H1 (cell line): ENCODE data around the gene HMCN1. TPM values are rescaled to one million over a fixed set of nuclear protein-coding genes. Genes with fewer than 3 reads are reported as not detected.

ENCODE experiments used
- CTCF ChIA-PET: fragments of 300-600 bp; sonication (Branson Sonifier 250); formaldehyde crosslinking; loops from one replicate; lab custom pipeline; 2021; ENCODE audit not compliant: partially characterized antibody; lab: Charles Lee
- POLR2A ChIA-PET: fragments of 300-600 bp; sonication (Branson Sonifier 250); formaldehyde crosslinking; loops from one replicate; lab custom pipeline; 2021; ENCODE audit warnings: inconsistent platforms; ENCODE audit not compliant: partially characterized antibody; lab: Charles Lee
- DNase-seq, 2 experiments: peaks; one replicate each; pipeline versions ENCODE4 v3.0.0 to v3.0.0-alpha.2; 2010 to 2022; ENCODE audit warnings: low spot score in 2 of 2, low read depth in 1 of 2, mixed read lengths in 1 of 2
- FAIRE-seq: peaks from 2 replicates; lab custom pipeline; 2011; peaks lifted over from hg19 to GRCh38; lab: Jason Lieb, UNC
- H2AFZ ChIP-seq: 2 replicates; pipeline ENCODE4 v1.8.1; 2012; ENCODE audit warnings: low read length, inconsistent platforms
- H2AK5ac ChIP-seq: 2 replicates; pipeline ENCODE4 v1.6.1; 2013; ENCODE audit warnings: low read depth, low read length
- H2BK120ac ChIP-seq: replicated peaks from 2 replicates; pipeline ENCODE3; 2013; ENCODE audit warnings: low read depth, low read length, inconsistent platforms
- H2BK12ac ChIP-seq: 2 replicates; pipeline ENCODE4 v1.6.1; 2013; ENCODE audit warnings: low read depth, low read length
- H2BK15ac ChIP-seq: 2 replicates; pipeline ENCODE4 v1.6.1; 2013; ENCODE audit warnings: low read length
- H2BK20ac ChIP-seq: 2 replicates; pipeline ENCODE4 v1.6.1; 2013; ENCODE audit warnings: low read length
- H2BK5ac ChIP-seq: 2 replicates; pipeline ENCODE4 v1.6.1; 2013; ENCODE audit warnings: low read depth, low read length
- H3K14ac ChIP-seq: 2 replicates; pipeline ENCODE4 v1.6.1; 2013; ENCODE audit warnings: inconsistent platforms; ENCODE audit not compliant: insufficient read length
- H3K18ac ChIP-seq: 2 replicates; pipeline ENCODE4 v1.6.1; 2013; ENCODE audit warnings: low read length; ENCODE audit errors: extremely low read depth
- H3K23ac ChIP-seq: 2 replicates; pipeline ENCODE4 v1.6.1; 2013; ENCODE audit warnings: inconsistent platforms; ENCODE audit not compliant: insufficient read length
- H3K23me2 ChIP-seq: 2 replicates; pipeline ENCODE4 v1.6.1; 2013; ENCODE audit warnings: low read depth, low read length
- H3K27ac ChIP-seq: 2 replicates; pipeline ENCODE4 v1.6.1; 2011; ENCODE audit warnings: low read depth, low read length, inconsistent platforms
- H3K27me3 ChIP-seq, 4 experiments: replicated peaks in 1 of 4; 1 replicate in 1 of 4; 2 replicates in 3 of 4; pipeline versions ENCODE4 v1.6.1 to v1.8.1; 2011 to 2013; ENCODE audit warnings: low read length in 3 of 4, mild to moderate bottlenecking in 3 of 4, inconsistent platforms in 2 of 4, mixed read lengths in 2 of 4, moderate library complexity in 1 of 4; ENCODE audit not compliant: control insufficient read depth in 3 of 4, insufficient read depth in 3 of 4; ENCODE audit errors: extremely low read depth in 1 of 4
- H3K36me3 ChIP-seq, 4 experiments: 2 replicates each; pipeline versions ENCODE4 v1.6.1 to v1.8.1; 2011 to 2013; ENCODE audit warnings: mild to moderate bottlenecking in 4 of 4, low read length in 3 of 4, moderate library complexity in 2 of 4, control low read depth in 1 of 4, inconsistent platforms in 1 of 4; ENCODE audit not compliant: insufficient read depth in 4 of 4, control insufficient read depth in 2 of 4
- H3K4ac ChIP-seq: replicated peaks from 2 replicates; pipeline ENCODE3; 2013; ENCODE audit warnings: low read length, low read depth, mixed read lengths, inconsistent platforms; ENCODE audit not compliant: insufficient read length
- H3K4me1 ChIP-seq, 4 experiments: replicated peaks in 1 of 4; 1 replicate in 1 of 4; 2 replicates in 3 of 4; pipeline versions ENCODE4 v1.6.1 to v1.8.1; 2011 to 2013; ENCODE audit warnings: low read length in 3 of 4, inconsistent platforms in 2 of 4, mixed read lengths in 1 of 4; ENCODE audit not compliant: insufficient read depth in 4 of 4, control insufficient read depth in 3 of 4
- H3K4me2 ChIP-seq, 2 experiments: 2 replicates each; pipeline versions ENCODE4 v1.6.1 to v1.8.1; 2011 to 2013; ENCODE audit warnings: low read depth in 2 of 2, low read length in 2 of 2, control low read depth in 1 of 2, inconsistent platforms in 1 of 2, mild to moderate bottlenecking in 1 of 2; ENCODE audit not compliant: insufficient read depth in 1 of 2
- H3K4me3 ChIP-seq, 4 experiments: fragments of 200-600, 300-600 bp in 1 of 4; sonication (generic), shearing (Covaris generic), sonication (Bioruptor Twin) in 1 of 4; 2 replicates each; pipeline versions ENCODE4 v1.5.1 to v1.8.1; 2011 to 2016; ENCODE audit warnings: low read length in 4 of 4, low read depth in 3 of 4, control low read depth in 2 of 4, inconsistent platforms in 2 of 4, mild to moderate bottlenecking in 2 of 4, mixed read lengths in 1 of 4, moderate library complexity in 1 of 4; ENCODE audit not compliant: insufficient read depth in 2 of 4; ENCODE audit errors: extremely low read depth in 1 of 4
- H3K56ac ChIP-seq: replicated peaks from 2 replicates; pipeline ENCODE3; 2013; ENCODE audit warnings: low read depth, mild to moderate bottlenecking, mixed read lengths, low read length, inconsistent platforms; ENCODE audit not compliant: insufficient read length
- H3K79me1 ChIP-seq: 2 replicates; pipeline ENCODE4 v1.6.1; 2013; ENCODE audit warnings: low read depth, low read length, control low read depth
- H3K79me2 ChIP-seq, 2 experiments: 2 replicates each; pipeline versions ENCODE4 v1.6.1 to v1.8.1; 2012 to 2013; ENCODE audit warnings: low read length in 2 of 2, mild to moderate bottlenecking in 2 of 2, inconsistent platforms in 1 of 2; ENCODE audit not compliant: insufficient read depth in 2 of 2, control insufficient read depth in 1 of 2
- H3K9ac ChIP-seq, 4 experiments: replicated peaks in 1 of 4; 1 replicate in 1 of 4; 2 replicates in 3 of 4; pipeline versions ENCODE4 v1.6.1 to v1.8.1; 2011 to 2013; ENCODE audit warnings: low read depth in 3 of 4, low read length in 3 of 4, control low read depth in 2 of 4, mild to moderate bottlenecking in 2 of 4, moderate library complexity in 2 of 4, inconsistent platforms in 1 of 4; ENCODE audit errors: extremely low read depth in 1 of 4
- H3K9me3 ChIP-seq, 2 experiments: 2 replicates each; pipeline versions ENCODE4 v1.6.1 to v1.8.1; 2012 to 2013; ENCODE audit warnings: mild to moderate bottlenecking in 2 of 2, moderate library complexity in 2 of 2, control low read depth in 1 of 2, inconsistent platforms in 1 of 2, low read depth in 1 of 2, low read length in 1 of 2, mixed read lengths in 1 of 2; ENCODE audit not compliant: insufficient read depth in 2 of 2
- H4K20me1 ChIP-seq, 2 experiments: replicated peaks in 1 of 2; 2 replicates each; pipeline versions ENCODE3 to v1.8.1; 2011 to 2013; ENCODE audit warnings: inconsistent platforms in 2 of 2, low read length in 2 of 2, mild to moderate bottlenecking in 1 of 2; ENCODE audit not compliant: insufficient read depth in 2 of 2, control insufficient read depth in 1 of 2
- H4K5ac ChIP-seq: 2 replicates; pipeline ENCODE4 v1.6.1; 2013; ENCODE audit warnings: low read length, low read depth, mixed read lengths, inconsistent platforms; ENCODE audit not compliant: insufficient read length
- H4K8ac ChIP-seq: 2 replicates; pipeline ENCODE4 v1.8.0; 2013; ENCODE audit warnings: mild to moderate bottlenecking, moderate library complexity, low read length, inconsistent platforms; ENCODE audit not compliant: insufficient read depth; ENCODE audit errors: extremely low read depth
- H4K91ac ChIP-seq: replicated peaks from 2 replicates; pipeline ENCODE3; 2013; ENCODE audit warnings: low read length, mixed read lengths, inconsistent platforms; ENCODE audit not compliant: insufficient read length
- BCL11A ChIP-seq, 2 experiments: IDR thresholded peaks; one replicate each; pipeline ENCODE4 v1.6.1; 2011; ENCODE audit warnings: low read depth in 2 of 2, low read length in 2 of 2, mild to moderate bottlenecking in 2 of 2
- CBX8 ChIP-seq: fragments of 300-800, 300-1000 bp; sonication (generic); IDR thresholded peaks from 2 replicates; pipeline ENCODE4 v1.7.1; 2016; ENCODE audit warnings: low read depth, low read length, borderline replicate concordance
- EP300 ChIP-seq, 2 experiments: IDR thresholded peaks; 1 replicate in 1 of 2; 2 replicates in 1 of 2; pipeline ENCODE4 v1.6.1; 2011 to 2012; ENCODE audit warnings: low read depth in 2 of 2, low read length in 2 of 2, mild to moderate bottlenecking in 2 of 2, borderline replicate concordance in 1 of 2, inconsistent platforms in 1 of 2, moderate library complexity in 1 of 2
- RAD21 ChIP-seq, 2 experiments: IDR thresholded peaks in 1 of 2; conservative IDR thresholded peaks in 1 of 2; 2 replicates each; pipeline ENCODE4 v1.6.1; 2011; ENCODE audit warnings: low read depth in 2 of 2, low read length in 2 of 2, improper control_type of control experiment in 1 of 2, inconsistent platforms in 1 of 2, mild to moderate bottlenecking in 1 of 2, moderate library complexity in 1 of 2
- SP2 ChIP-seq: IDR thresholded peaks from 2 replicates; pipeline ENCODE4 v1.6.1; 2012; ENCODE audit warnings: mild to moderate bottlenecking, low read length, inconsistent platforms
- WGBS, 2 experiments: shearing (Covaris generic) in 1 of 2; methylation state at CpG; one replicate each; pipeline versions ENCODE4 v1.1.6 to v1.1.7; 2013 to 2015; ENCODE audit warnings: low lambda C conversion rate in 2 of 2, mixed read lengths in 2 of 2, inconsistent platforms in 1 of 2, low coverage in 1 of 2, missing lambda C conversion rate in 1 of 2; ENCODE audit not compliant: insufficient replicate concordance in 2 of 2, insufficient coverage in 1 of 2, insufficient read length in 1 of 2; ENCODE audit errors: extremely low coverage in 1 of 2, missing lambda C conversion rate in 1 of 2; 5-methylcytosine and 5-hydroxymethylcytosine counted together
- polyA plus RNA-seq, 7 experiments: library from polyadenylated mRNA; depleted of rRNA in 3 of 7; stranded (reverse) in 5 of 7; unstranded in 2 of 7; fragments of >200 nt in 5 of 7; fragments of 200-250 nt in 2 of 7; gene quantifications; 1 replicate in 5 of 7; 2 replicates in 1 of 7; 4 replicates in 1 of 7; pipeline versions ENCODE4 v1.2.1 to v1.2.3, GENCODE V29; 2011 to 2013; ENCODE audit warnings: missing spikeins in 2 of 7, mixed read lengths in 2 of 7
- total RNA-seq: library from RNA; stranded (reverse); fragmentation: NEBNext Ultra II Directional; extraction: Animal tissue kit (Norgen Biotek cat#: 25700); gene quantifications from 2 replicates; pipeline ENCODE4 v1.2.1, GENCODE V29; 2021

Gene HMCN1
- total and polyA plus RNA-seq, 2 of the 8 experiments (the other 6 are each of a cell fraction or from before 2014, with no cell fraction given): 13.8 to 14.6 TPM

- H3K14ac ChIP-seq: no peak overlapping the region
- H3K23me2 ChIP-seq: no peaks in the 10 kb centered on the region
- no peaks in the 10 kb centered on the region for H3K79me2 ChIP-seq
- ChIA-PET POLR2A (no interaction called here), CTCF (interaction anchor here (2.3 to 8.8 kb wide), 2 partner anchors 50 to 486 kb away, joined by 12 to 42 read pairs; no protein-coding TSS in a partner anchor)
- no peak overlapping the region for H3K23ac ChIP-seq
- peaks cover 0 to 7% (median 4%) of the 10 kb centered on the region in 4 experiments; a peak in 4 of 7 replicates for H3K4me1 ChIP-seq
- H3K9me3 ChIP-seq: no peaks in the 10 kb centered on the region
- H3K27me3 ChIP-seq: no peaks in the 10 kb centered on the region
- H3K18ac ChIP-seq: no peak overlapping the region
- no peaks in the 10 kb centered on the region for H3K79me1 ChIP-seq
- H2BK15ac ChIP-seq: no peak overlapping the region
- no peak overlapping the region for H3K56ac ChIP-seq
- no peak overlapping the region for H2BK20ac ChIP-seq
- no peak overlapping the region for H4K8ac ChIP-seq
- no peak for FAIRE-seq
- WGBS, 2 experiments: 77% methylated on average over 7 of the region's 7 CpGs; no CpG with 5 or more reads in 1 of the 2 experiments
- DNase-seq: no peak
- H3K4me3 ChIP-seq: no peak overlapping the region; a peak in 1 of 8 replicates
- no peak overlapping the region for H2AK5ac ChIP-seq
- no peak for TF ChIP-seq EP300 (IDR thresholded peaks at IDR 0.05; ENCODE audit: borderline replicate concordance in 1 of 2, low read depth in 2 of 2, low read length in 2 of 2)
- no peak for TF ChIP-seq BCL11A (IDR thresholded peaks at IDR 0.05; ENCODE audit: low read depth in 2 of 2, low read length in 2 of 2)
- TF ChIP-seq RAD21 (IDR thresholded peaks at IDR 0.05 in 1 of 2, conservative IDR thresholded peaks at IDR 0.05 in 1 of 2; ENCODE audit: low read depth in 2 of 2, low read length in 2 of 2): no peak
- no peak for TF ChIP-seq SP2
- no peak for TF ChIP-seq CBX8
- TF ChIP-seq, all 59 proteins: peak for 0
- Histone ChIP-seq H2BK5ac (no peak overlapping the region), H4K5ac (no peak overlapping the region), H3K27ac (no peak overlapping the region), H2BK12ac (no peak overlapping the region), H3K4ac (no peak overlapping the region), H4K91ac (no peak overlapping the region), H3K9ac (no peak overlapping the region), H3K36me3 (no peaks in the 10 kb centered on the region), H3K4me2 (no peak overlapping the region; a peak in 1 of 4 replicates), H2AFZ (no peak overlapping the region), H2BK120ac (no peak overlapping the region), H4K20me1 (no peaks in the 10 kb centered on the region)
Observed at GRCh38 chr1:186206048-186206570, 471.9 kb downstream of the HMCN1 start.
